Esophagus squamous epithelium (tissue), 4 donors: ENCODE data around the gene ACD.

Source experiments
- POLR2A ChIP-seq, 4 donors: fragments of 450-650 bp; IDR thresholded peaks; one replicate each; pipeline ENCODE4 v1.6.1; 2017; ENCODE audit warnings: antibody characterized with exemption in 4 of 4, mild to moderate bottlenecking in 4 of 4, moderate library complexity in 3 of 4
- TF ChIP-seq, protein P1 (sequence below), 6 experiments: fragments of 450-650 bp in 4 of 6; fragments of 200-600 bp in 2 of 6; sonication (generic) in 2 of 6; IDR thresholded peaks; one replicate each; pipeline ENCODE4 v1.5.1; 2016 to 2019; ENCODE audit warnings: antibody characterized with exemption in 6 of 6, mild to moderate bottlenecking in 4 of 6, moderate library complexity in 4 of 6

DNA sequence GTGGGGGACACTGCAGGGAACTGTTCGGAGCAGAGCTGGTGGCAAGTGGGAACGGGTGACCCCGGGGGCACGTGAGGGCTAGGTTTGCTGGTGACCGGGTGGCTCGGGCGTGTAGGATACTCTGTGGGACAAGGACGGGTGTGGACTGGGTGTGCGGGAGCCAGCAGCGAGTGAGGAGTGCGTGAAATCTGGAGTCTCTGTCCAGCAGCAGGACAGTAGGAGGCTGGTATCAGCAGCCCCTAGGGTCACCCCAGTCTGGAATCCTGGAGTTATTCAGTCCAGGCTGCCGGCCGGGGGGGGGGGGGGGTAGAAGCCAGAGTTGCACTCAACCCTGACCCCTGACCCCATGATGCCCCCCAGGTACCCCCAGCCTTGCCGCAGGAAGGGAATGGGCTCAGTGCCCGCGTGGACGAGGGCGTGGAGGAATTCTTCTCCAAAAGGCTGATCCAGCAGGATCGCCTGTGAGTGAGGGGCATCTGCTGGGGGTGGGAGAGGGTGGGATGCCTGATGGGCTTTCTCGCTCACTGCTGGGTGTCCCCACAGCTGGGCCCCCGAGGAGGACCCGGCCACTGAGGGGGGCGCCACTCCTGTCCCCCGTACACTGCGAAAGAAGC lies 6.2 kb downstream of the ACD start:
- TF ChIP-seq POLR2A (IDR thresholded peaks at IDR 0.05) = no peak
- TF ChIP-seq, protein P1, sequence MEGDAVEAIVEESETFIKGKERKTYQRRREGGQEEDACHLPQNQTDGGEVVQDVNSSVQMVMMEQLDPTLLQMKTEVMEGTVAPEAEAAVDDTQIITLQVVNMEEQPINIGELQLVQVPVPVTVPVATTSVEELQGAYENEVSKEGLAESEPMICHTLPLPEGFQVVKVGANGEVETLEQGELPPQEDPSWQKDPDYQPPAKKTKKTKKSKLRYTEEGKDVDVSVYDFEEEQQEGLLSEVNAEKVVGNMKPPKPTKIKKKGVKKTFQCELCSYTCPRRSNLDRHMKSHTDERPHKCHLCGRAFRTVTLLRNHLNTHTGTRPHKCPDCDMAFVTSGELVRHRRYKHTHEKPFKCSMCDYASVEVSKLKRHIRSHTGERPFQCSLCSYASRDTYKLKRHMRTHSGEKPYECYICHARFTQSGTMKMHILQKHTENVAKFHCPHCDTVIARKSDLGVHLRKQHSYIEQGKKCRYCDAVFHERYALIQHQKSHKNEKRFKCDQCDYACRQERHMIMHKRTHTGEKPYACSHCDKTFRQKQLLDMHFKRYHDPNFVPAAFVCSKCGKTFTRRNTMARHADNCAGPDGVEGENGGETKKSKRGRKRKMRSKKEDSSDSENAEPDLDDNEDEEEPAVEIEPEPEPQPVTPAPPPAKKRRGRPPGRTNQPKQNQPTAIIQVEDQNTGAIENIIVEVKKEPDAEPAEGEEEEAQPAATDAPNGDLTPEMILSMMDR (IDR thresholded peaks at IDR 0.05) = no peak
